ENCODE data around the gene KSR1.
"Not testable (repeated sequence)": the region's sequence is repeated elsewhere in the genome, so short reads cannot be mapped to it uniquely, and the experiment has no call there.

KSR1 gene

GRCh38 chr17:27618417-27618816 is 162.2 kb downstream of the KSR1 start:
- Histone ChIP-seq H3K9ac (ENCODE audit: low read length) (no peak overlapping the region), H3K9me3 (ENCODE audit: control insufficient read depth, low read length) (no peaks in the 10 kb centered on the region), H3K4me3 (ENCODE audit: low read length) (no peak overlapping the region), H3K36me3 (ENCODE audit: control insufficient read depth, insufficient read depth, low read length, severe bottlenecking) (peaks cover 32% of the 10 kb centered on the region), H3K27me3 (replicated peaks; ENCODE audit: control insufficient read depth, insufficient read depth, low read length) (no peaks in the 10 kb centered on the region), H3K4me1 (ENCODE audit: control insufficient read depth, insufficient read depth, low read length) (no peaks in the 10 kb centered on the region)
- no peak for DNase-seq (ENCODE audit: low read depth)

DNA sequence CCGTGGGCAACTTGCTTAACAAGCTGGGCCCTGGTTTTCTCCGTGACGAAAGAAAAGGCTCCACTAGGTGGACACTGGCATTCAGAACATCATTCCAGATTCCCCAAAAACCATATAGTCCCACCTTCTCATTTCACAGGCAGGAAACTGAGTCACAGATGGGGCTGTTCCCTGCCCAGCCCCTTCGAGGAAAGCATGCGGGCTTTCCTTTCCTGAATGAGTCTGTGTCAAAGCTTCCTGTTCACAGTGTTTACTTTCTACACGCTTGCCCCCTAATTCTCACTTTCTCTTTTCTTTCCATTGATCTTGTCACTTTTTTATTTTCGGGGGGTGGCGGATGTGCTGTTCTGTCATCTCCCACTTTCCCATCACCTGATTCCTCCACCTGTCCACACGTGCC is 164.5 kb downstream of the KSR1 start:
- Histone ChIP-seq H3K27me3 (replicated peaks; ENCODE audit: control insufficient read depth, insufficient read depth, low read length) (no peaks in the 10 kb centered on the region), H3K4me3 (ENCODE audit: low read length) (no peak overlapping the region), H3K4me1 (ENCODE audit: control insufficient read depth, insufficient read depth, low read length) (no peaks in the 10 kb centered on the region), H3K9me3 (ENCODE audit: control insufficient read depth, low read length) (no peaks in the 10 kb centered on the region), H3K9ac (ENCODE audit: low read length) (no peak overlapping the region), H3K36me3 (ENCODE audit: control insufficient read depth, insufficient read depth, low read length, severe bottlenecking) (peaks cover 24% of the 10 kb centered on the region)
- no peak for DNase-seq (ENCODE audit: low read depth)

- Histone ChIP-seq H3K4me1 (ENCODE audit: control insufficient read depth, insufficient read depth, low read length) (no peaks in the 10 kb centered on the region), H3K4me3 (ENCODE audit: low read length) (no peak overlapping the region), H3K9me3 (ENCODE audit: control insufficient read depth, low read length) (no peaks in the 10 kb centered on the region), H3K9ac (ENCODE audit: low read length) (no peak overlapping the region), H3K27me3 (replicated peaks; ENCODE audit: control insufficient read depth, insufficient read depth, low read length) (no peaks in the 10 kb centered on the region), H3K36me3 (ENCODE audit: control insufficient read depth, insufficient read depth, low read length, severe bottlenecking) (peaks cover 24% of the 10 kb centered on the region)
- no peak for DNase-seq (ENCODE audit: low read depth)
Observed at GRCh38 chr17:27621536-27621935, 165.3 kb downstream of the KSR1 start.

GRCh38 chr17:27621942-27622559 is 165.8 kb downstream of the KSR1 start:
- DNase-seq (ENCODE audit: low read depth), result no peak
- Histone ChIP-seq H3K4me1 (ENCODE audit: control insufficient read depth, insufficient read depth, low read length) (no peaks in the 10 kb centered on the region), H3K9ac (ENCODE audit: low read length) (no peak overlapping the region), H3K27me3 (replicated peaks; ENCODE audit: control insufficient read depth, insufficient read depth, low read length) (no peaks in the 10 kb centered on the region), H3K9me3 (ENCODE audit: control insufficient read depth, low read length) (no peaks in the 10 kb centered on the region), H3K4me3 (ENCODE audit: low read length) (no peak overlapping the region), H3K36me3 (ENCODE audit: control insufficient read depth, insufficient read depth, low read length, severe bottlenecking) (peaks cover 18% of the 10 kb centered on the region)

DNA sequence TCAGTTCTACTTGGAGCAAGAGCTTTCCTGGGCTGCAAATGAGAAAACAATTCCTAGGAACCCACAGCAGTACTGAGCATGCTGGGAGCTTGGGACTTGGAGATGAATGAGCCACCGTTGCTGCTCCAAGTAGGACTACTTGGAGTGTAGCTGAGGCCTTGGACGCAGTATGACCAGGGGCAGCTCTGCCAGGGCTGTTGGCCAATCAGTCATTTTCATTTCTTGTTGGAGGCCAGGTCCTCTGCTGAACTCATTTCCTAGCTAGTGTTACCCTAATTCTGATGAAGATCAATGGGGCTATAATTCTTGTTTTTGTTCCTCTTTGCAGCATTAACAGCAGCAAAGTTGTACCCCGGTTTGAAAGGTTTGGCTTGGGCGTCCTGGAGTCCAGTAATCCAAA is 166.7 kb downstream of the KSR1 start:
- Histone ChIP-seq H3K27me3 (replicated peaks; ENCODE audit: control insufficient read depth, insufficient read depth, low read length) (no peaks in the 10 kb centered on the region), H3K4me1 (ENCODE audit: control insufficient read depth, insufficient read depth, low read length) (no peaks in the 10 kb centered on the region), H3K9ac (ENCODE audit: low read length) (no peak overlapping the region), H3K9me3 (ENCODE audit: control insufficient read depth, low read length) (no peaks in the 10 kb centered on the region), H3K4me3 (ENCODE audit: low read length) (no peak overlapping the region), H3K36me3 (ENCODE audit: control insufficient read depth, insufficient read depth, low read length, severe bottlenecking) (peaks cover 12% of the 10 kb centered on the region)
- DNase-seq (ENCODE audit: low read depth), result no peak

DNA sequence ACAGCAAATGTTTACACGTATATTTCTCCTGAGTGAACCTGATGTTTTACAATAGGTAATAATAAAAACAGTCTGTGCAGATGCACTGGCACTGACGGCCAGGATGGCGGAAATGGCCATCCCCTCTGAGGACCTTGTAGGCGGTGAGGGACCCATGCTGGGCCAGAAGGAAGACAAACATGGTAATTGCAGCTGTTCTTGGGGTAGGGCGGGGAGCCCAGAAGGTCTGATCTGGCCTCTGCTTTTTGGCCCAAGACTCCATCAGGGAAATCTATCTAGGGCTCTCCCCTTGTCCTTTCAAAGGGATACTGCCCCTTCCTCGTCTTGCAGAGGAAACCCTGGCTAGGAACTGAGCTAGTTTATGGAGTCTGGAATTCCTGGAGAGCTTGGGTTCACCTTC is 167.4 kb downstream of the KSR1 start:
- Histone ChIP-seq H3K27me3 (replicated peaks; ENCODE audit: control insufficient read depth, insufficient read depth, low read length) (no peaks in the 10 kb centered on the region), H3K9ac (ENCODE audit: low read length) (no peak overlapping the region), H3K4me3 (ENCODE audit: low read length) (no peak overlapping the region), H3K9me3 (ENCODE audit: control insufficient read depth, low read length) (no peaks in the 10 kb centered on the region), H3K4me1 (ENCODE audit: control insufficient read depth, insufficient read depth, low read length) (no peaks in the 10 kb centered on the region), H3K36me3 (ENCODE audit: control insufficient read depth, insufficient read depth, low read length, severe bottlenecking) (peaks cover 6% of the 10 kb centered on the region)
- no peak for DNase-seq (ENCODE audit: low read depth)

GRCh38 chr17:27624539-27624938 is 168.3 kb downstream of the KSR1 start:
- no peaks in the 10 kb centered on the region for H3K4me1 ChIP-seq (ENCODE audit: control insufficient read depth, insufficient read depth, low read length)
- DNase-seq (ENCODE audit: low read depth), result no peak
- H3K27me3 ChIP-seq (replicated peaks; ENCODE audit: control insufficient read depth, insufficient read depth, low read length), result no peaks in the 10 kb centered on the region
- H3K9ac ChIP-seq (ENCODE audit: low read length), result no peak overlapping the region
- no peaks in the 10 kb centered on the region for H3K9me3 ChIP-seq (ENCODE audit: control insufficient read depth, low read length)
- no peak overlapping the region for H3K4me3 ChIP-seq (ENCODE audit: low read length)
- peaks cover 6% of the 10 kb centered on the region for H3K36me3 ChIP-seq (ENCODE audit: control insufficient read depth, insufficient read depth, low read length, severe bottlenecking)

GRCh38 chr17:27625856-27626255 is 169.6 kb downstream of the KSR1 start:
- Histone ChIP-seq H3K9ac (ENCODE audit: low read length) (no peak overlapping the region), H3K36me3 (ENCODE audit: control insufficient read depth, insufficient read depth, low read length, severe bottlenecking) (peaks cover 4% of the 10 kb centered on the region), H3K9me3 (ENCODE audit: control insufficient read depth, low read length) (no peaks in the 10 kb centered on the region), H3K4me3 (ENCODE audit: low read length) (no peak overlapping the region), H3K27me3 (replicated peaks; ENCODE audit: control insufficient read depth, insufficient read depth, low read length) (no peaks in the 10 kb centered on the region), H3K4me1 (ENCODE audit: control insufficient read depth, insufficient read depth, low read length) (peaks cover 3% of the 10 kb centered on the region)
- DNase-seq (ENCODE audit: low read depth), result no peak

- Histone ChIP-seq H3K36me3 (ENCODE audit: control insufficient read depth, insufficient read depth, low read length, severe bottlenecking) (peaks cover 4% of the 10 kb centered on the region), H3K27me3 (replicated peaks; ENCODE audit: control insufficient read depth, insufficient read depth, low read length) (no peaks in the 10 kb centered on the region), H3K4me3 (ENCODE audit: low read length) (no peak overlapping the region), H3K9ac (ENCODE audit: low read length) (no peak overlapping the region), H3K4me1 (ENCODE audit: control insufficient read depth, insufficient read depth, low read length) (peaks cover 15% of the 10 kb centered on the region), H3K9me3 (ENCODE audit: control insufficient read depth, low read length) (no peaks in the 10 kb centered on the region)
- DNase-seq (ENCODE audit: low read depth), result no peak
Observed at GRCh38 chr17:27627514-27627913, 171.3 kb downstream of the KSR1 start.

- Histone ChIP-seq H3K4me1 (ENCODE audit: control insufficient read depth, insufficient read depth, low read length) (peaks cover 23% of the 10 kb centered on the region), H3K9me3 (ENCODE audit: control insufficient read depth, low read length) (no peaks in the 10 kb centered on the region), H3K9ac (ENCODE audit: low read length) (no peak overlapping the region), H3K4me3 (ENCODE audit: low read length) (no peak overlapping the region), H3K27me3 (replicated peaks; ENCODE audit: control insufficient read depth, insufficient read depth, low read length) (no peaks in the 10 kb centered on the region), H3K36me3 (ENCODE audit: control insufficient read depth, insufficient read depth, low read length, severe bottlenecking) (peaks cover 2% of the 10 kb centered on the region)
- no peak for DNase-seq (ENCODE audit: low read depth)
Observed at GRCh38 chr17:27628376-27628775, 172.1 kb downstream of the KSR1 start.

- H3K36me3 ChIP-seq (ENCODE audit: control insufficient read depth, insufficient read depth, low read length, severe bottlenecking); H3K27me3 ChIP-seq (replicated peaks; ENCODE audit: control insufficient read depth, insufficient read depth, low read length); H3K4me3 ChIP-seq (ENCODE audit: low read length); H3K9ac ChIP-seq (ENCODE audit: low read length); H3K9me3 ChIP-seq (ENCODE audit: control insufficient read depth, low read length): not testable (repeated sequence)
- peak; percentile 62 for DNase-seq (ENCODE audit: low read depth)
- H3K4me1 ChIP-seq (ENCODE audit: control insufficient read depth, insufficient read depth, low read length), result peaks cover 32% of the 10 kb centered on the region
Observed at GRCh38 chr17:27629260-27629659, 173.0 kb downstream of the KSR1 start.

All from adipocyte (in vitro differentiated cells).